HG03097 (cell line): ENCODE measurements around the gene THEM5.
"Not testable (repeated sequence)": the region's sequence is repeated elsewhere in the genome, so short reads cannot be mapped to it uniquely, and the experiment has no call there.

Source experiments
- ATAC-seq: cut with Tn5 transposase; IDR thresholded peaks from one replicate; pipeline ENCODE4 v1.9.1; 2021; ENCODE audit not compliant: unreplicated experiment, low FRiP score

Gene THEM5, protein sequence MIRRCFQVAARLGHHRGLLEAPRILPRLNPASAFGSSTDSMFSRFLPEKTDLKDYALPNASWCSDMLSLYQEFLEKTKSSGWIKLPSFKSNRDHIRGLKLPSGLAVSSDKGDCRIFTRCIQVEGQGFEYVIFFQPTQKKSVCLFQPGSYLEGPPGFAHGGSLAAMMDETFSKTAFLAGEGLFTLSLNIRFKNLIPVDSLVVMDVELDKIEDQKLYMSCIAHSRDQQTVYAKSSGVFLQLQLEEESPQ

DNA sequence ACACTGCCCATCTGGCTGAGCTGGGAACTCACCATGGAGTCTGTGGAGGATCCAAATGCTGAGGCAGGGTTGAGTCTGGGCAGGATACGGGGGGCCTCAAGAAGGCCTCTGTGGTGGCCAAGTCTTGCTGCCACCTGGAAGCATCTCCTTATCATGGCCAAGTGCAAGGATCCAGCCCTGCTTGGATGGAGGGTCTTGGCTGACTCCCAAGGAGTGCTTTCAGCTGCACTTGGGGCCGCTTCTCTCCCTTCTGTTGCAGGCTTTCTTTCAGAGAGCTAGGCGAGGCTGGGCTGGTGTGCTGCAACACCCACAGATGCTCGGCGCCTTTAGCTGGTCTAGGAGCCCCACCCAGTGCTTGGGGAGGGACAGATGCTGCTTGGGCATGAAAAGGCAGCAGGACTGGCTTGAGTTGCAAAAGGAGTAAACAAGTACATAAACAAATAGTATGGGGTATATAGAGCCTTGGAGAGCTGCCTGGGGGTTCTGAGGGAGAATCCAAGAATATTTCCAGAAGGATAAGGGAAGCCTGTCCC lies at the start of gene THEM5:
TSS of gene THEM5 (minus strand) at position 302 of the 533 bp plus-strand sequence. CDS start at position 155, 147 bp downstream.
- ATAC-seq = no peak

DNA sequence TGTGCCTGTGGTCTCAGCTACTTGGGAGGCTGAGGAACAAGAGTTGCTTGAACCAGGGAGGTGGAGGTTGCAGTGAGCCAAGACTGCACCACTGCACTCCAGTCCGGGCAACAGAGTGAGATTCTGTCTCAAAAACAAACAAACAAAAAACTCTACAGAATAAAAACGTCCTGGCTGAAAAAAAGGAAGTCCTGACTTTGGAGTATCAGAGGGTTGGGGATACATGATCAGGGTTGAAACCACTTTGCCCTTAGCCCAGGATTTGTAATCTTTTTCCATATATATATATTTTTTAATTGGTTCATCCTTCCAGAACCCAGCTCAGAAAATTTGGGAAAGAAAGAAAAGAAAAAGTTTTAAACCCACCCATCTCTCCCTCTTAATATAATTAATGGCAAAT lies 49.3 kb upstream of the THEM5 start:
- no peak for ATAC-seq

DNA sequence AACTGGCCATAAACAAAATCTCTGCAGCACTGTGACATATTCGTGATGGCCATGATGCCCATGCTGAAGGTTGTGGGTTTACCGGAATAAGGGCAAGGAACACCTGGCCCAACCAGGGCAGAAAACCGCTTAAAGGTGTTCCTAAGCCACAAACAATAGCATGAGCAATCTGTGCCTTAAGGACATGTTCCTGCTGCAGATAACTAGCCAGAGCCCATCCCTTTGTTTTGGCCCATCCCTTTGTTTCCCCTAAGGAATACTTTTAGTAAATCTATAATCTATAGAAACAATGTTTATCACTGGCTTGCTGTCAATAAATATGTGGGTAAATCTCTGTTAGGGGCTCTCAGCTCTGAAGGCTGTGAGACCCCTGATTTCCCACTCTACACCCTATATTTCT lies 47.3 kb upstream of the THEM5 start:
- ATAC-seq = not testable (repeated sequence)

- ATAC-seq = no peak
Observed at GRCh38 chr1:151898519-151898991, 45.0 kb upstream of the THEM5 start.

DNA sequence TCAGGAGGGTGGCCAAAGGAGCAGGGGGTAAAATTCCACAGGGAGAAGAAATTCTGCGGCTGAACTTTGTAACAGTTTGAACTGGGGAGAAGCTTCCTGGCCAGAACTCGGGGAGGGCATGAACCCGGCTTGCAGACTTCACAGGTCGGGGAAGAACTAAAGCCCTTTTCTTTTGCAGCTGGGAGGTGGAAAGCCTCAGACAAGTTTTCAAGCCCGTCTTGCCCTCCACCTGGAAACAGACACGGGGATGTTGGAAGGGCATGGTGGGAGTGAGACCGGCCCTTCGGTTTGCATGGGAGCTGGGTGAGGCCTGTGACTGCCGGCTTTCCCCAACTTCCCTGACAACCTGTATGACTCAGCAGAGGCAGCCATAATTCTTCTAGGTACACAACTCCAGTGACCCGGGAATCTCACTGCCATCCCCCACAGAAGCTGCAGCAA lies 44.5 kb upstream of the THEM5 start:
- ATAC-seq = no peak

DNA sequence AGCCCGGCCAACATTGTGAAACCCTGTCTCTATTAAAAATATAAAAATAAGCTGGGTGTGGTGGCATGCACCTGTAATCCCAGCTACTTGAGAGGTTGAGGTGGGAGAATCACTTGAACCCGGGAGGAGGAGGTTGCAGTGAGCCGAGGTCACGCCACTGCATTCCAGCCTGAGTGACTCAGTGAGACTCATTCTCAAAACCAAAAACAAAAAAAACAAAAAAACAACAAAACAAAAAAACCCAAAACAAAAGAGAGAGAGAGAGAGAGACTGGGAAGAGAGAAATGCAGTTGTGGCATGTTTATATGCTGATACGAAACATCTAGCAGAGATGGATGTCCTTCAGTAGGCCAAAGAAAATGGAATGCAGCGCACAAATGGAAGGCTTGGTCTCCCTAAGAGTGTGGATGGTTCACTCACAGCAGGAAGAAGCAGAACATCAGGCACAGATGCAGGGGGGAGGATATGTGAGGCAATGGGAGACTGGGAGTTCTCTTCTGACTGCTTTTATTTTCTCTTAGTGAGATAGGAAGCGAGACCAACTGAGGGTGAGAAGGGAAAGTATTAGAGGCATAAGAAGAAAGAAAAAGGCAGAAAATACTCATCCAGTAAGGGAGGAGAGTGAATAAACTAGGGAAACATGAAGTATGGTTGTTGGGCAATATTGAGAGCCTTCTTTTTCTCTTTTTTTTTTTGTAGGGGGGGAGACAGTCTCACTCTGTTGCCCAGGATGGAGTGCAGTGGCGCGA lies 39.8 kb upstream of the THEM5 start:
- ATAC-seq = no peak

GRCh38 chr1:151892190-151892589 lies 38.7 kb upstream of the THEM5 start:
- ATAC-seq = no peak

GRCh38 chr1:151891512-151891911 lies 38.0 kb upstream of the THEM5 start:
- no peak for ATAC-seq

DNA sequence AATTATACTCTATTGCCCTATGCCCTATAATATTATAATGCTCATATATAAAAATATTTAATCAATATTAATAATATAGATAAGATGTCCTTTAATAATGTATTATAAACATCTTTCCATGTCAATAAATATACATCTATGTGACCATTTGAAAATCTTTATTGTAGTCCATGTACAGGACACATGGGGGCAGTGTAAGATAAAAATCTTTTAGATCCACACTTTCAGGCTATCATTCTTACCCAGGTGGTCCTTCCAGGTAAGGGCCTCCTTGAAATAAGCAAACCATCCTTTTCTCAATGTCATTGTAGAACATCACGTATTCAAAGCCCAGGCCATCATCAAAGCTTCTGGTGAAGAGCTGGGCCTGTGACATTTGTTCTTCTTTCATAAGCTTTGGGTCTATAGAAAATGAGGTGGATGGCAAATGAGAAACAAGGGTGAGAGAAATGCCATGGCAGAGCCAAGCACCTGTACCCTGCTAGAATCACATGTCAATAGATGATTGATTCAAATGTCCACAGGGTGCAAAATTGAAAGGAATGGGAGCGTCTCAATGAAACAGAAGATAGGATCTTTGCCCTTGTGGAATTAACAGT lies 35.6 kb upstream of the THEM5 start:
- no peak for ATAC-seq

DNA sequence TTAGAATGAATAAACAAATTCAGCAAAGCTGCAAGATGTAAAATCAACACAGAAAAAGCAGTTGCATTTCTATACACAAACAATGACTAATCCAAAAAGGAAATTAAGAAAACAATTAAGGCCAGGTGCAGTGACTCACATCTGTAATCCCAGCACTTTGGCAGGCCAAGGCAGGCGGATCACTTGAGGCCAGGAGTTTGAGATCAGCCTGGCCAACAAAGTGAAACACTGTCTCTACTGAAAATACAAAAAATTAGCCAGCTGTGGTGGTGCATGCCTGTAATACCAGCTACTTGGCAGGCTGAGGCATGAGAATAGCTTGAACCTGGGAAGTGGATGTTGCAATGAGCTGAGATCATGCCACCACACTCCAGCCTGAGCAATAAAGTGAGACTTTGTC lies 33.5 kb upstream of the THEM5 start:
- no peak for ATAC-seq

DNA sequence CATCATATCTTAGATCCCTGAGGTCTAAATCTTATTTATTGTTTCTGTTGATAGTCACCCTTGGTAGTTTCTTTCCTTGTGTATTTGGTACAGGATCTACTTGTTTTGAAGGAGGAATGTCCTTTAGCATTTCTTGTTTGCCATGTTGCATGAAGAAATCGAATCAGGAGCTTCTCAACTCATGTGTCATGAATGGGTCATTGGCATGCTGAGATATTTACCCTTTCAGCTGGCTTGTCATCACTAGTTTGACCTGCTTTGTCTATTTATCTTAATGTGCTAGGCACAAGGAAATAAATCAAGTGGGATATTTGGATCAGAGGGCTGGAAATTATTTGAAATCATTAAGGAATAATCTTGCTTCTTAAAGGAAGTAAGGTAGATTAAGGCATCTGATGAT lies 32.0 kb upstream of the THEM5 start:
- no peak for ATAC-seq

- ATAC-seq = not testable (repeated sequence)
Observed at GRCh38 chr1:151884879-151885278, 31.4 kb upstream of the THEM5 start.

GRCh38 chr1:151884445-151884844 lies 30.9 kb upstream of the THEM5 start:
- ATAC-seq = not testable (repeated sequence)

DNA sequence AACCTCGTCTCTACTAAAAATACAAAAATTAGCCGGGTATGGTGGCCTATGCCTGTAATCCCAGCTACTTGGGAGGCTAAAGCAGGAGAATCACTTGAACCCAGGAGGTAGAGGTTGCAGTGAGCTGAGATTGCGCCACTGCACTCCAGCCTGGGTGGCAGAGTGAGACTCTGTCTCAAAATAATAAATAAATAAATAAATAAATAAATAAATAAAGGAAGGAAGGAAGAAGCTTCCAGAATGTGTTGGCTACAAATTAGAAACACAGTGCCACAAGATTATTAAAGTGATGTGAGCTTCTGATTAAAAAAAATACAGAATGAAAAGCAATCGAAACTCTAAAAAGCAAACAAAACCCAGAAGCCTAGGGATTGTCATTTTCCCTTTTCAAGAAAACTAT lies 30.4 kb upstream of the THEM5 start:
- not testable (repeated sequence) for ATAC-seq

GRCh38 chr1:151882918-151883317 lies 29.4 kb upstream of the THEM5 start:
- not testable (repeated sequence) for ATAC-seq

DNA sequence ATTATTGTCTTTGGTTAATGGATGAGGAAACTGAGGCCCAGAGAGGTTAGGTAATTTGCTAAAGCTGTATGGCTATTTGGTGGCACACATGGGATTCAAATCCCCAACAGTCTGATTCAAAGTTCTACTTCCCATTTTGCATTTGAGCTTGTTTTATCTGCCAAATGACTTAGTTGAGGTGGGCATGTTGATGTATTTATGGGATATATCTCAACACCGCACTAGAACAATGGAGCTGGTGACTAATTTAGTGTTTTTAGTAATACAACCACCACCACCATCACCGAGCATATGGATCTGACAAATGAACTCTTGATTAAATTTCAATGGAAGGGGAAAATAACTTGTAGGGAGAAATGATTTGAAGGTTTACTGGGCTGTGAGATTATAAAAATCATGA lies 29.0 kb upstream of the THEM5 start:
- ATAC-seq = no peak

DNA sequence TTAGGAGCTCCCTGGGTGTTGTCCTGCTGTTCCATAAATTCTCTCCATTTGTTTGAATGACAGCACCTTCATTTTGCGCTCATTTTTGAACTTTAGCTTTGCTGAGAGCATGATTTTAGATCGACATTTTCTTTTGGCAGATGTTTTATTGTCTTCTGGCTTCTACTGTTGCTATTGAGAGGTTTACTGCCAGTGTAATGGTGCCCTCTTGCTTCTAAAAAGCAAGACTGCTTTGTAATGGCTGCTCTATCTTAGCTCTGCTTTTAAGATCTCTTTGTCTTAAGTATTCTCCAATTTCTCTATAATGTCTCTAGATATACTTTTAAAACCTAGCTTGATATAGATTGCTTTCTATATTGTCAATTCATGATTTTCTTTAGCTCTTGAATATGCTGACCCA lies 28.0 kb upstream of the THEM5 start:
- no peak for ATAC-seq

DNA sequence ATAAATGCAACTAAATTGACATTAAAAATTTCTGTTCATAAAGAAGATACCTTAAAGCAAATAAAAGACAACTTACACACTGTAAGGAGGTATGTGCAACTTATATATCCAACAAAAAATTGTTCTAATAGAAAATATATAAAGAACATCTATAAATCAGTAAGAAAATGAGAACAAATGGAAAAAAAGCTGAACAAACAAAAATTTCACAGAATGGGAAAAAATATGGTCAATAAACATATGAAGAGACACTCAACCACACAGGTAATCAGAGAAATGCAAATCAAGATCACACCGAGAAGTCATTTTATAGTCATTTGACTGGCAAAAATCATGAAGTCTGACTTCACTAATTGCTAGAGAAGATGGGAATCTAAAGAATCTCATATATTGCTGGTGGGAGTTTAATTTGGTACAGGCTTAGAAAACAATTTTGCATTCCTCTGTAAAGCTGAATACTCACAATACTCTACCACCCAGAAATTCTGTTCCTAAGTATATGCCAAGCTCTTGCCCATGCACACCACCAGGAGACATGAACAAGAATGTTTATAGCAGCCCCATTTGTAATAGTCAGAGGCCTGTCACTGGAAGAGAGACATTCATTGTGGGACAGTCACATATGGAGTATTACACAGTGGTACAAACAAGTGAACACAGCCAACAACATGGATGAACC lies 22.0 kb upstream of the THEM5 start:
- ATAC-seq = no peak

- ATAC-seq = not testable (repeated sequence)
Observed at GRCh38 chr1:151872776-151873175, 19.3 kb upstream of the THEM5 start.

- no peak for ATAC-seq
Observed at GRCh38 chr1:151871284-151872030, 17.9 kb upstream of the THEM5 start.
